ENCODE measurements around the gene HIC1. TPM values are rescaled to one million over a fixed set of nuclear protein-coding genes. Genes with fewer than 3 reads are reported as not detected.

The HIC1 gene
- total and polyA plus RNA-seq, 9 of the 15 experiments (the other 6 are each of a cell fraction or from before 2014, with no cell fraction given), result 0.01 to 2.5 (median 0.18) TPM

DNA sequence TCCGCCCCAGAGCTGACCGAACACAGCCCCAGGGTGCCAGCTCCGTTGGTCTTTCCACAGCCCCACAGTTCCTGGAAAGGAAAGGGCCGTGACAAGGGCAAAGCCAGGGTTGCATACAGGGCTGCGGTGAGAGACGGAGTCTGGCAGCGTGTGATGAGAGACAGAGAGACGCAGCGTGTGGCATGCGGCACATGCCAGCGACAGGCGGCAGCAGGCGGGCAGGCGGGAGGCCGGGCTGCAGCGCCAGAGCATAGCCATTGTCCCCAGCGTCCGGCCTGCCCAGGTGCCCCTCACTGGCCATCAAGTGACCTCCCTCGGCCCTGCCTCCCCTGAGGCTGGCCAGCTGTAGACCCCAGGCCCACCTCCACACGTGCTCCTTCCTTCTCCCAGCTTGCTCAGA lies 38.4 kb upstream of the HIC1 start:
- H3K9me1 ChIP-seq (ENCODE audit: control insufficient read depth, insufficient read depth, low read length), result no peaks in the 10 kb centered on the region
- no peaks in the 10 kb centered on the region for H3K9me3 ChIP-seq (replicated peaks; ENCODE audit: control insufficient read depth, insufficient read depth, low read depth, low read length)
- no peak overlapping the region for H3K27ac ChIP-seq (ENCODE audit: extremely low read depth, low read depth, low read length)
- FAIRE-seq (no peak), DNase-seq (ENCODE audit: extremely low read depth in 1 of 4, low spot score in 3 of 4) (no peak), ATAC-seq (no peak)
- no peak overlapping the region for H3K4me2 ChIP-seq (ENCODE audit: insufficient read depth, low read length)
- in situ Hi-C loops (cut with MboI) (no loop called here), intact Hi-C loops (cut with micrococcal nuclease) (no loop called here)
- H3K9ac ChIP-seq (ENCODE audit: insufficient read depth in 1 of 2, low read depth in 2 of 2, low read length in 2 of 2), result no peak overlapping the region
- H4K20me1 ChIP-seq (replicated peaks; ENCODE audit: control insufficient read depth, insufficient read depth, low read length), result peaks cover 8% of the 10 kb centered on the region; the same call in 1 of the 2 replicates
- 3% methylated on average over 10 of the region's 20 CpGs for WGBS (ENCODE audit: insufficient coverage, low coverage, missing lambda C conversion rate)
- H3K79me2 ChIP-seq (ENCODE audit: control insufficient read depth, insufficient read depth, low read length), result no peaks in the 10 kb centered on the region
- H2AFZ ChIP-seq (ENCODE audit: low read depth, low read length), result no peak overlapping the region
- ChIA-PET CTCF (ENCODE audit: low intra/inter-chr PET ratio) (no interaction called here), POLR2A (no interaction called here)
- no TSS peak for BruUV-seq (replicated peaks)
- no peaks in the 10 kb centered on the region for H3K36me3 ChIP-seq (ENCODE audit: control insufficient read depth, insufficient read depth, low read length)
- peaks cover 36 to 89% of the 10 kb centered on the region in 2 experiments for H3K27me3 ChIP-seq (ENCODE audit: control insufficient read depth in 2 of 2, insufficient read depth in 2 of 2, low read length in 2 of 2)
- peaks cover 0 to 7% of the 10 kb centered on the region in 2 experiments; a peak in 2 of 5 replicates for H3K4me1 ChIP-seq (replicated peaks in 1 of 2; ENCODE audit: control insufficient read depth in 2 of 2, insufficient read depth in 2 of 2, low read length in 2 of 2)
- H3K4me3 ChIP-seq, result no peak overlapping the region
- no peak for TF ChIP-seq ZNF140 (CRISPR knock-in tag; IDR thresholded peaks at IDR 0.05)
- no peak for TF ChIP-seq MTA1 (IDR thresholded peaks at IDR 0.05; ENCODE audit: borderline replicate concordance)
- no peak for TF ChIP-seq SIRT6 (IDR thresholded peaks at IDR 0.05; ENCODE audit: low read depth, low read length)
- no peak for TF ChIP-seq GTF2F1 (IDR thresholded peaks at IDR 0.05; ENCODE audit: low read depth, low read length)
- TF ChIP-seq, protein P1, sequence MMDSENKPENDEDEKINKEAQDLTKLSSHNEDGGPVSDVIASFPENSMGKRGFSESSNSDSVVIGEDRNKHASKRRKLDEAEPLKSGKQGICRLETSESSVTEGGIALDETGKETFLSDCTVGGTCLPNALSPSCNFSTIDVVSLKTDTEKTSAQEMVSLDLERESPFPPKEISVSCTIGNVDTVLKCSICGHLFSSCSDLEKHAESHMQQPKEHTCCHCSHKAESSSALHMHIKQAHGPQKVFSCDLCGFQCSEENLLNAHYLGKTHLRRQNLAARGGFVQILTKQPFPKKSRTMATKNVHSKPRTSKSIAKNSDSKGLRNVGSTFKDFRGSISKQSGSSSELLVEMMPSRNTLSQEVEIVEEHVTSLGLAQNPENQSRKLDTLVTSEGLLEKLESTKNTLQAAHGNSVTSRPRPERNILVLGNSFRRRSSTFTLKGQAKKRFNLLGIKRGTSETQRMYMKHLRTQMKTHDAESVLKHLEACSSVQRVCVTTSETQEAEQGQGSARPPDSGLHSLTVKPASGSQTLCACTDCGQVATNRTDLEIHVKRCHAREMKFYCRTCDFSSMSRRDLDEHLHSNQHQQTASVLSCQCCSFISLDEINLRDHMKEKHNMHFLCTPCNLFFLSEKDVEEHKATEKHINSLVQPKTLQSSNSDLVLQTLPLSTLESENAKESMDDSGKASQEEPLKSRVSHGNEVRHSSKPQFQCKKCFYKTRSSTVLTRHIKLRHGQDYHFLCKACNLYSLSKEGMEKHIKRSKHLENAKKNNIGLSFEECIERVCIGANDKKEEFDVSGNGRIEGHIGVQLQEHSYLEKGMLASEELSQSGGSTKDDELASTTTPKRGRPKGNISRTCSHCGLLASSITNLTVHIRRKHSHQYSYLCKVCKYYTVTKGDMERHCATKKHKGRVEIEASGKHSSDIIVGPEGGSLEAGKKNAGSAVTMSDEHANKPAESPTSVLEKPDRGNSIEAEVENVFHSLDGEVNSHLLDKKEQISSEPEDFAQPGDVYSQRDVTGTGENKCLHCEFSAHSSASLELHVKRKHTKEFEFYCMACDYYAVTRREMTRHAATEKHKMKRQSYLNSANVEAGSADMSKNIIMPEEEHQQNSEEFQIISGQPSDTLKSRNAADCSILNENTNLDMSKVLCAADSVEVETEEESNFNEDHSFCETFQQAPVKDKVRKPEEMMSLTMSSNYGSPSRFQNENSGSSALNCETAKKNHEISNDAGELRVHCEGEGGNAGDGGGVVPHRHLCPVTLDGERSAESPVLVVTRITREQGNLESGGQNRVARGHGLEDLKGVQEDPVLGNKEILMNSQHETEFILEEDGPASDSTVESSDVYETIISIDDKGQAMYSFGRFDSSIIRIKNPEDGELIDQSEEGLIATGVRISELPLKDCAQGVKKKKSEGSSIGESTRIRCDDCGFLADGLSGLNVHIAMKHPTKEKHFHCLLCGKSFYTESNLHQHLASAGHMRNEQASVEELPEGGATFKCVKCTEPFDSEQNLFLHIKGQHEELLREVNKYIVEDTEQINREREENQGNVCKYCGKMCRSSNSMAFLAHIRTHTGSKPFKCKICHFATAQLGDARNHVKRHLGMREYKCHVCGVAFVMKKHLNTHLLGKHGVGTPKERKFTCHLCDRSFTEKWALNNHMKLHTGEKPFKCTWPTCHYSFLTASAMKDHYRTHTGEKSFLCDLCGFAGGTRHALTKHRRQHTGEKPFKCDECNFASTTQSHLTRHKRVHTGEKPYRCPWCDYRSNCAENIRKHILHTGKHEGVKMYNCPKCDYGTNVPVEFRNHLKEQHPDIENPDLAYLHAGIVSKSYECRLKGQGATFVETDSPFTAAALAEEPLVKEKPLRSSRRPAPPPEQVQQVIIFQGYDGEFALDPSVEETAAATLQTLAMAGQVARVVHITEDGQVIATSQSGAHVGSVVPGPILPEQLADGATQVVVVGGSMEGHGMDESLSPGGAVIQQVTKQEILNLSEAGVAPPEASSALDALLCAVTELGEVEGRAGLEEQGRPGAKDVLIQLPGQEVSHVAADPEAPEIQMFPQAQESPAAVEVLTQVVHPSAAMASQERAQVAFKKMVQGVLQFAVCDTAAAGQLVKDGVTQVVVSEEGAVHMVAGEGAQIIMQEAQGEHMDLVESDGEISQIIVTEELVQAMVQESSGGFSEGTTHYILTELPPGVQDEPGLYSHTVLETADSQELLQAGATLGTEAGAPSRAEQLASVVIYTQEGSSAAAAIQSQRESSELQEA (IDR thresholded peaks at IDR 0.05; ENCODE audit: low read depth), result no peak
- TF ChIP-seq ZNF431 (CRISPR knock-in tag; IDR thresholded peaks at IDR 0.05), result no peak
- no peak for TF ChIP-seq EGR1 (conservative IDR thresholded peaks at IDR 0.05)
- TF ChIP-seq, protein P2, sequence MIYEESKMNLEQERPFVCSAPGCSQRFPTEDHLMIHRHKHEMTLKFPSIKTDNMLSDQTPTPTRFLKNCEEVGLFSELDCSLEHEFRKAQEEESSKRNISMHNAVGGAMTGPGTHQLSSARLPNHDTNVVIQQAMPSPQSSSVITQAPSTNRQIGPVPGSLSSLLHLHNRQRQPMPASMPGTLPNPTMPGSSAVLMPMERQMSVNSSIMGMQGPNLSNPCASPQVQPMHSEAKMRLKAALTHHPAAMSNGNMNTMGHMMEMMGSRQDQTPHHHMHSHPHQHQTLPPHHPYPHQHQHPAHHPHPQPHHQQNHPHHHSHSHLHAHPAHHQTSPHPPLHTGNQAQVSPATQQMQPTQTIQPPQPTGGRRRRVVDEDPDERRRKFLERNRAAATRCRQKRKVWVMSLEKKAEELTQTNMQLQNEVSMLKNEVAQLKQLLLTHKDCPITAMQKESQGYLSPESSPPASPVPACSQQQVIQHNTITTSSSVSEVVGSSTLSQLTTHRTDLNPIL (CRISPR knock-in tag; IDR thresholded peaks at IDR 0.05), result no peak
- no peak for TF ChIP-seq DACH1 (IDR thresholded peaks at IDR 0.05; ENCODE audit: partially characterized antibody)
- TF ChIP-seq, protein P3, sequence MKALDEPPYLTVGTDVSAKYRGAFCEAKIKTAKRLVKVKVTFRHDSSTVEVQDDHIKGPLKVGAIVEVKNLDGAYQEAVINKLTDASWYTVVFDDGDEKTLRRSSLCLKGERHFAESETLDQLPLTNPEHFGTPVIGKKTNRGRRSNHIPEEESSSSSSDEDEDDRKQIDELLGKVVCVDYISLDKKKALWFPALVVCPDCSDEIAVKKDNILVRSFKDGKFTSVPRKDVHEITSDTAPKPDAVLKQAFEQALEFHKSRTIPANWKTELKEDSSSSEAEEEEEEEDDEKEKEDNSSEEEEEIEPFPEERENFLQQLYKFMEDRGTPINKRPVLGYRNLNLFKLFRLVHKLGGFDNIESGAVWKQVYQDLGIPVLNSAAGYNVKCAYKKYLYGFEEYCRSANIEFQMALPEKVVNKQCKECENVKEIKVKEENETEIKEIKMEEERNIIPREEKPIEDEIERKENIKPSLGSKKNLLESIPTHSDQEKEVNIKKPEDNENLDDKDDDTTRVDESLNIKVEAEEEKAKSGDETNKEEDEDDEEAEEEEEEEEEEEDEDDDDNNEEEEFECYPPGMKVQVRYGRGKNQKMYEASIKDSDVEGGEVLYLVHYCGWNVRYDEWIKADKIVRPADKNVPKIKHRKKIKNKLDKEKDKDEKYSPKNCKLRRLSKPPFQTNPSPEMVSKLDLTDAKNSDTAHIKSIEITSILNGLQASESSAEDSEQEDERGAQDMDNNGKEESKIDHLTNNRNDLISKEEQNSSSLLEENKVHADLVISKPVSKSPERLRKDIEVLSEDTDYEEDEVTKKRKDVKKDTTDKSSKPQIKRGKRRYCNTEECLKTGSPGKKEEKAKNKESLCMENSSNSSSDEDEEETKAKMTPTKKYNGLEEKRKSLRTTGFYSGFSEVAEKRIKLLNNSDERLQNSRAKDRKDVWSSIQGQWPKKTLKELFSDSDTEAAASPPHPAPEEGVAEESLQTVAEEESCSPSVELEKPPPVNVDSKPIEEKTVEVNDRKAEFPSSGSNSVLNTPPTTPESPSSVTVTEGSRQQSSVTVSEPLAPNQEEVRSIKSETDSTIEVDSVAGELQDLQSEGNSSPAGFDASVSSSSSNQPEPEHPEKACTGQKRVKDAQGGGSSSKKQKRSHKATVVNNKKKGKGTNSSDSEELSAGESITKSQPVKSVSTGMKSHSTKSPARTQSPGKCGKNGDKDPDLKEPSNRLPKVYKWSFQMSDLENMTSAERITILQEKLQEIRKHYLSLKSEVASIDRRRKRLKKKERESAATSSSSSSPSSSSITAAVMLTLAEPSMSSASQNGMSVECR (CRISPR knock-in tag; IDR thresholded peaks at IDR 0.05), result no peak

All from K562 (cell line).